GM12878 (cell line): Measurements from ENCODE around the gene MARCKSL1. TPM values are rescaled to one million over a fixed set of nuclear protein-coding genes. Genes with fewer than 3 reads are reported as not detected.

Experiments
- ATAC-seq: fragments of 200-7000 bp; cut with Tn5 transposase; 3 replicates; pipeline ENCODE4 v1.9.1; 2020; ENCODE audit warnings: mild to moderate bottlenecking, moderate library complexity
- BruUV-seq: library from RNA; stranded (reverse); fragments of 400-500 nt; replicated peaks from 2 replicates; lab custom pipeline; 2021; lab: Mats Ljungman, UMichigan
- CTCF ChIA-PET: fragments of 300-600 bp; sonication (Branson Sonifier 250); formaldehyde crosslinking; extraction: SDS; loops from one replicate; lab custom pipeline; 2021; ENCODE audit warnings: inconsistent platforms; lab: Yijun Ruan, JAX
- POLR2A ChIA-PET: fragments of 350-600 bp; formaldehyde crosslinking; extraction: SDS; loops from one replicate; lab custom pipeline; 2021; ENCODE audit warnings: inconsistent platforms; lab: Charles Lee
- RAD21 ChIA-PET: fragments of 300-600 bp; sonication (Branson Sonifier 250); formaldehyde crosslinking; loops from one replicate; lab custom pipeline; 2023; ENCODE audit warnings: antibody characterized with exemption; ENCODE audit not compliant: unreplicated experiment; lab: Charles Lee
- SMC1A ChIA-PET: fragments of 300-600 bp; sonication (Branson Sonifier 250); formaldehyde crosslinking; loops from one replicate; lab custom pipeline; 2023; ENCODE audit not compliant: unreplicated experiment, uncharacterized antibody; lab: Charles Lee
- DNase-seq: peaks from one replicate; pipeline ENCODE4 v3.0.0-alpha.2; 2011; ENCODE audit warnings: low read depth, low spot score
- FAIRE-seq: peaks from 3 replicates; lab custom pipeline; 2011; peaks lifted over from hg19 to GRCh38; lab: Jason Lieb, UNC
- H2AFZ ChIP-seq: 2 replicates; pipeline ENCODE4 v1.6.0; 2011; ENCODE audit warnings: low read depth, low read length, control low read depth; ENCODE audit not compliant: control insufficient read depth
- H3K27ac ChIP-seq: 2 replicates; pipeline ENCODE4 v1.5.1; 2011; ENCODE audit warnings: control low read depth; ENCODE audit not compliant: control insufficient read depth, insufficient read depth
- H3K27me3 ChIP-seq, 2 experiments: replicated peaks in 1 of 2; 2 replicates each; pipeline versions ENCODE4 v1.6.0 to v1.6.1; 2011; ENCODE audit warnings: low read length in 1 of 2; ENCODE audit not compliant: control insufficient read depth in 2 of 2, insufficient read depth in 2 of 2
- H3K36me3 ChIP-seq, 2 experiments: 2 replicates each; pipeline ENCODE4 v1.5.1; 2011; ENCODE audit warnings: low read length in 1 of 2; ENCODE audit not compliant: control insufficient read depth in 2 of 2, insufficient read depth in 2 of 2
- H3K4me1 ChIP-seq: 2 replicates; pipeline ENCODE4 v1.6.1; 2011; ENCODE audit warnings: mild to moderate bottlenecking, low read length, moderate library complexity, mixed read lengths; ENCODE audit not compliant: control insufficient read depth, insufficient read depth
- H3K4me2 ChIP-seq: 2 replicates; pipeline ENCODE4 v1.6.0; 2011; ENCODE audit warnings: control low read depth; ENCODE audit not compliant: control insufficient read depth, insufficient read depth
- H3K4me3 ChIP-seq: fragments of 200-600 bp; sonication (generic); 2 replicates; pipeline ENCODE4 v1.5.1; 2016
- H3K79me2 ChIP-seq: 2 replicates; pipeline ENCODE4 v1.6.0; 2011; ENCODE audit warnings: low read length; ENCODE audit not compliant: control insufficient read depth, insufficient read depth
- H3K9ac ChIP-seq: 2 replicates; pipeline ENCODE4 v1.8.0; 2011; ENCODE audit warnings: low read length, control low read depth, mixed read lengths; ENCODE audit not compliant: control insufficient read depth, insufficient read depth
- H3K9me3 ChIP-seq: replicated peaks from 3 replicates; pipeline ENCODE4 v1.5.1; 2011; ENCODE audit warnings: mild to moderate bottlenecking, low read length; ENCODE audit not compliant: control insufficient read depth, insufficient read depth
- H4K20me1 ChIP-seq: 2 replicates; pipeline ENCODE4 v1.6.0; 2011; ENCODE audit not compliant: control insufficient read depth, insufficient read depth
- CREB1 ChIP-seq: IDR thresholded peaks from 2 replicates; pipeline ENCODE4 v1.6.1; 2012; ENCODE audit warnings: low read depth, mild to moderate bottlenecking, inconsistent platforms
- CTCF ChIP-seq, 3 experiments: IDR thresholded peaks in 2 of 3; conservative IDR thresholded peaks in 1 of 3; 2 replicates each; pipeline ENCODE4 v1.5.1; 2011; ENCODE audit warnings: low read depth in 3 of 3, low read length in 3 of 3, mild to moderate bottlenecking in 3 of 3, control low read depth in 2 of 3, moderate library complexity in 2 of 3, inconsistent platforms in 1 of 3, mixed read lengths in 1 of 3; ENCODE audit not compliant: control insufficient read depth in 2 of 3, insufficient read depth in 1 of 3; ENCODE audit errors: extremely low read depth in 1 of 3
- EGR1 ChIP-seq, 2 experiments: IDR thresholded peaks; 1 replicate in 1 of 2; 2 replicates in 1 of 2; pipeline ENCODE4 v1.6.1; 2011 to 2012; ENCODE audit warnings: low read depth in 2 of 2, low read length in 2 of 2, borderline replicate concordance in 1 of 2, mild to moderate bottlenecking in 1 of 2, moderate library complexity in 1 of 2
- MAX ChIP-seq: IDR thresholded peaks from 2 replicates; pipeline ENCODE4 v1.6.1; 2012; ENCODE audit warnings: low read depth, low read length, improper control_type of control experiment
- POLR2AphosphoS5 ChIP-seq: IDR thresholded peaks from 2 replicates; pipeline ENCODE4 v1.6.1; 2011; ENCODE audit warnings: mild to moderate bottlenecking, low read length, inconsistent platforms
- SMC3 ChIP-seq: IDR thresholded peaks from 2 replicates; pipeline ENCODE4 v1.6.1; 2011; ENCODE audit warnings: low read length, improper control_type of control experiment, borderline replicate concordance
- ZBTB33 ChIP-seq: fragments of 450-650 bp; IDR thresholded peaks from 2 replicates; pipeline ENCODE4 v1.6.1; 2017; ENCODE audit warnings: mild to moderate bottlenecking
- ZNF207 ChIP-seq: fragments of 450-650 bp; IDR thresholded peaks from 2 replicates; pipeline ENCODE4 v1.6.1; 2014; ENCODE audit warnings: antibody characterized with exemption, mild to moderate bottlenecking, borderline replicate concordance
- ZZZ3 ChIP-seq: IDR thresholded peaks from 2 replicates; pipeline ENCODE4 v1.6.1; 2011; ENCODE audit warnings: low read depth; ENCODE audit not compliant: control insufficient read depth, insufficient read length
- WGBS: methylation state at CpG from one replicate; pipeline ENCODE4 v1.1.6; 2016; ENCODE audit warnings: low lambda C conversion rate; ENCODE audit not compliant: insufficient replicate concordance, insufficient coverage; ENCODE audit errors: missing lambda C conversion rate; 5-methylcytosine and 5-hydroxymethylcytosine counted together
- in situ Hi-C: fragments of 300-500 bp; cut with MboI; formaldehyde crosslinking; loops from 9 replicates; pipeline ENCODE4 v1.14.3; 2018; ENCODE audit warnings: mixed read lengths
- intact Hi-C: fragments of 100-400 bp; cut with micrococcal nuclease; formaldehyde crosslinking; loops from one replicate; pipeline ENCODE4 v1.14.2; 2022; ENCODE audit not compliant: unreplicated experiment
- polyA plus RNA-seq, 11 experiments: library from polyadenylated mRNA; depleted of rRNA in 4 of 11; unstranded in 6 of 11; stranded (reverse) in 5 of 11; fragments of >200 nt; fragmentation: Nextera tagmentation in 4 of 11; fragmentation: Illumina TruSeq in 1 of 11; extraction: Ambion mirVana in 4 of 11; extraction: Trizol in 1 of 11; gene quantifications; 1 replicate in 1 of 11; 2 replicates in 10 of 11; pipeline versions ENCODE4 v1.2.1 to v1.2.3, GENCODE V29; 2011 to 2016; ENCODE audit warnings: inconsistent platforms in 2 of 11, missing spikeins in 2 of 11, low read depth in 1 of 11
- total RNA-seq, 4 experiments: library from RNA; depleted of rRNA in 3 of 4; stranded (reverse); fragments of >200 nt in 3 of 4; fragmentation: Illumina TruSeq in 1 of 4; extraction: Trizol in 1 of 4; gene quantifications; 2 replicates each; pipeline versions ENCODE4 v1.2.1 to v1.2.3, GENCODE V29; 2013 to 2021
- TF ChIP-seq, protein P1 (sequence below): fragments of 450-650 bp; IDR thresholded peaks from 2 replicates; pipeline ENCODE4 v1.6.1; 2016; ENCODE audit warnings: mild to moderate bottlenecking
- TF ChIP-seq, protein P2 (sequence below): fragments of 450-650 bp; formaldehyde crosslinking; IDR thresholded peaks from 2 replicates; pipeline ENCODE4 v1.4.0; 2022; ENCODE audit warnings: mild to moderate bottlenecking, moderate library complexity

Gene MARCKSL1
- total and polyA plus RNA-seq, 10 of the 15 experiments (the other 5 are each of a cell fraction or from before 2014, with no cell fraction given): 14.5 to 225 (median 158) TPM

- H2AFZ ChIP-seq: peak overlapping the region; percentile 90
- no peaks in the 10 kb centered on the region for H3K9me3 ChIP-seq
- no peaks in the 10 kb centered on the region for H3K36me3 ChIP-seq
- no peaks in the 10 kb centered on the region for H3K27me3 ChIP-seq
- RAD21 ChIA-PET: interaction anchor here (0.6 to 2.8 kb wide), 2 partner anchors 14 to 18 kb away, joined by 3 to 18 read pairs; partner anchors contain the start of gene MARCKSL1
- H3K27ac ChIP-seq: peak overlapping the region; percentile 56
- no peak for FAIRE-seq
- peak; percentile 75 for ATAC-seq
- no peaks in the 10 kb centered on the region for H4K20me1 ChIP-seq
- peaks cover 14% of the 10 kb centered on the region for H3K4me1 ChIP-seq
- WGBS: 40% methylated on average over 18 of the region's 28 CpGs
- peak overlapping the region; percentile 72; the same call in 1 of the 2 replicates for H3K4me3 ChIP-seq
- peak overlapping the region; percentile 85; the same call in 1 of the 2 replicates for H3K9ac ChIP-seq
- H3K4me2 ChIP-seq: peak overlapping the region; percentile 74
- CTCF ChIA-PET: interaction anchor here (0.8 to 3.0 kb wide), 7 partner anchors 10 to 135 kb away, joined by 3 to 8 read pairs (median 4); partner anchors contain the start of genes BSDC1 and MARCKSL1
- BruUV-seq: no TSS peak
- SMC1A ChIA-PET: interaction anchor here (0.6 to 3.6 kb wide), 6 partner anchors 14 to 247 kb away, joined by 3 to 16 read pairs (median 3); partner anchors contain the start of genes HDAC1 and MARCKSL1
- H3K79me2 ChIP-seq: no peaks in the 10 kb centered on the region; the same call in 1 of the 2 replicates
- in situ Hi-C loops: no loop called here
- DNase-seq: no peak
- POLR2A ChIA-PET: interaction anchor here (0.6 to 5.1 kb wide), 7 partner anchors 11 to 46 kb away, joined by 3 to 46 read pairs (median 4); partner anchors contain the start of genes BSDC1 and MARCKSL1
- intact Hi-C loops: loop anchor here (2.0 kb wide), 1 partner anchor 14 kb away; the partner anchor contains the start of gene MARCKSL1
- TF ChIP-seq, protein P1, sequence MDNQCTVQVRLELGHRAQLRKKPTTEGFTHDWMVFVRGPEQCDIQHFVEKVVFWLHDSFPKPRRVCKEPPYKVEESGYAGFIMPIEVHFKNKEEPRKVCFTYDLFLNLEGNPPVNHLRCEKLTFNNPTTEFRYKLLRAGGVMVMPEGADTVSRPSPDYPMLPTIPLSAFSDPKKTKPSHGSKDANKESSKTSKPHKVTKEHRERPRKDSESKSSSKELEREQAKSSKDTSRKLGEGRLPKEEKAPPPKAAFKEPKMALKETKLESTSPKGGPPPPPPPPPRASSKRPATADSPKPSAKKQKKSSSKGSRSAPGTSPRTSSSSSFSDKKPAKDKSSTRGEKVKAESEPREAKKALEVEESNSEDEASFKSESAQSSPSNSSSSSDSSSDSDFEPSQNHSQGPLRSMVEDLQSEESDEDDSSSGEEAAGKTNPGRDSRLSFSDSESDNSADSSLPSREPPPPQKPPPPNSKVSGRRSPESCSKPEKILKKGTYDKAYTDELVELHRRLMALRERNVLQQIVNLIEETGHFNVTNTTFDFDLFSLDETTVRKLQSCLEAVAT: 0 out of 2 replicates have a peak, but pooled peaks have one; percentile 42
- peak; percentile 87 for TF ChIP-seq MAX
- TF ChIP-seq, protein P2, sequence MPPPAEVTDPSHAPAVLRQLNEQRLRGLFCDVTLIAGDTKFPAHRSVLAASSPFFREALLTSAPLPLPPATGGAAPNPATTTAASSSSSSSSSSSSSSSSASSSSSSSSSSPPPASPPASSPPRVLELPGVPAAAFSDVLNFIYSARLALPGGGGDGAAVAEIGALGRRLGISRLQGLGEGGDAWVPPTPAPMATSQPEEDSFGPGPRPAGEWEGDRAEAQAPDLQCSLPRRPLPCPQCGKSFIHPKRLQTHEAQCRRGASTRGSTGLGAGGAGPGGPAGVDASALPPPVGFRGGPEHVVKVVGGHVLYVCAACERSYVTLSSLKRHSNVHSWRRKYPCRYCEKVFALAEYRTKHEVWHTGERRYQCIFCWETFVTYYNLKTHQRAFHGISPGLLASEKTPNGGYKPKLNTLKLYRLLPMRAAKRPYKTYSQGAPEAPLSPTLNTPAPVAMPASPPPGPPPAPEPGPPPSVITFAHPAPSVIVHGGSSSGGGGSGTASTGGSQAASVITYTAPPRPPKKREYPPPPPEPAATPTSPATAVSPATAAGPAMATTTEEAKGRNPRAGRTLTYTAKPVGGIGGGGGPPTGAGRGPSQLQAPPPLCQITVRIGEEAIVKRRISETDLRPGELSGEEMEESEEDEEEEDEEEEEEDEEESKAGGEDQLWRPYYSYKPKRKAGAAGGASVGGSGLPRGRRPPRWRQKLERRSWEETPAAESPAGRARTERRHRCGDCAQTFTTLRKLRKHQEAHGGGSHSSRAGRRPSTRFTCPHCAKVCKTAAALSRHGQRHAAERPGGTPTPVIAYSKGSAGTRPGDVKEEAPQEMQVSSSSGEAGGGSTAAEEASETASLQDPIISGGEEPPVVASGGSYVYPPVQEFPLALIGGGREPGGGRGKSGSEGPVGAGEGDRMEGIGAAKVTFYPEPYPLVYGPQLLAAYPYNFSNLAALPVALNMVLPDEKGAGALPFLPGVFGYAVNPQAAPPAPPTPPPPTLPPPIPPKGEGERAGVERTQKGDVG: no peak
- TF ChIP-seq CREB1: peak; percentile 11; the same call in 1 of the 2 replicates
- no peak for TF ChIP-seq SMC3
- TF ChIP-seq ZBTB33: peak; percentile 71; the same call in 1 of the 2 replicates
- peak; percentile 28 to 66 (median 37); a peak in 5 of 6 replicates for TF ChIP-seq CTCF (IDR thresholded peaks at IDR 0.05 in 2 of 3, conservative IDR thresholded peaks at IDR 0.05 in 1 of 3; ENCODE audit: control insufficient read depth in 2 of 3, extremely low read depth in 1 of 3, insufficient read depth in 1 of 3, low read depth in 3 of 3, low read length in 3 of 3)
- peak in 1 of 2 experiments; percentile 50; a peak in 2 of 3 replicates for TF ChIP-seq EGR1 (IDR thresholded peaks at IDR 0.05; ENCODE audit: borderline replicate concordance in 1 of 2, low read depth in 2 of 2, low read length in 2 of 2)
- TF ChIP-seq ZZZ3: no peak
- TF ChIP-seq POLR2AphosphoS5: 0 out of 2 replicates have a peak, but pooled peaks have one; percentile 8
- TF ChIP-seq ZNF207: no peak
Observed at GRCh38 chr1:32350785-32351398, 14.9 kb upstream of the MARCKSL1 start.
